ENCODE data around the gene LHPP. TPM values are rescaled to one million over a fixed set of nuclear protein-coding genes. Genes with fewer than 3 reads are reported as not detected.

Gene LHPP
- total and polyA plus RNA-seq, 10 of the 15 experiments (the other 5 are each of a cell fraction or from before 2014, with no cell fraction given): 0.79 to 9.8 (median 6.7) TPM

GRCh38 chr10:124546957-124547646, 85.5 kb downstream of the LHPP start (continued):
- 0 out of 2 replicates have a peak, but pooled peaks have one; percentile 35 for TF ChIP-seq HSF1 (IDR thresholded peaks at IDR 0.05; ENCODE audit: low read depth, low read length)

- Histone ChIP-seq H3K27ac (ENCODE audit: control insufficient read depth, insufficient read depth) (no peak overlapping the region), H4K20me1 (ENCODE audit: control insufficient read depth, insufficient read depth) (no peaks in the 10 kb centered on the region), H3K9me3 (replicated peaks; ENCODE audit: control insufficient read depth, insufficient read depth, low read length) (no peaks in the 10 kb centered on the region), H3K36me3 (ENCODE audit: control insufficient read depth in 2 of 2, insufficient read depth in 2 of 2, low read length in 1 of 2) (no peaks in the 10 kb centered on the region), H3K4me3 (no peak overlapping the region), H2AFZ (ENCODE audit: control insufficient read depth, low read depth, low read length) (no peak overlapping the region), H3K79me2 (ENCODE audit: control insufficient read depth, insufficient read depth, low read length) (no peaks in the 10 kb centered on the region), H3K4me1 (ENCODE audit: control insufficient read depth, insufficient read depth, low read length) (peaks cover 3% of the 10 kb centered on the region), H3K27me3 (replicated peaks in 1 of 2; ENCODE audit: control insufficient read depth in 2 of 2, insufficient read depth in 2 of 2, low read length in 1 of 2) (no peaks in the 10 kb centered on the region; a peak in 1 of 4 replicates), H3K9ac (ENCODE audit: control insufficient read depth, insufficient read depth, low read length) (no peak overlapping the region), H3K4me2 (ENCODE audit: control insufficient read depth, insufficient read depth) (no peak overlapping the region)
- RAD21 ChIA-PET (ENCODE audit: unreplicated experiment): interaction anchor here (1.1 to 3.3 kb wide), 2 partner anchors 72 to 194 kb away, joined by 5 to 11 read pairs; no protein-coding TSS in a partner anchor
- POLR2A ChIA-PET: interaction anchor here (1.2 kb wide), 1 partner anchor 193 kb away, joined by 3 read pairs; no protein-coding TSS in a partner anchor
- ATAC-seq (no peak), DNase-seq (ENCODE audit: low read depth, low spot score) (no peak), FAIRE-seq (no peak)
- in situ Hi-C loops (cut with MboI) (no loop called here), intact Hi-C loops (cut with micrococcal nuclease; ENCODE audit: unreplicated experiment) (no loop called here)
- WGBS (ENCODE audit: insufficient coverage, insufficient replicate concordance, low lambda C conversion rate, missing lambda C conversion rate): 24% methylated on average over 9 of the region's 13 CpGs
- SMC1A ChIA-PET (ENCODE audit: uncharacterized antibody, unreplicated experiment): no interaction called here
- BruUV-seq (replicated peaks): no TSS peak
- CTCF ChIA-PET: interaction anchor here (0.7 to 3.4 kb wide), 3 partner anchors 117 to 279 kb away, joined by 3 to 13 read pairs (median 7); no protein-coding TSS in a partner anchor
- TF ChIP-seq RB1 (IDR thresholded peaks at IDR 0.05; ENCODE audit: borderline replicate concordance): no peak
- TF ChIP-seq CREM (IDR thresholded peaks at IDR 0.05; ENCODE audit: low read depth): no peak
- no peak for TF ChIP-seq E2F4 (IDR thresholded peaks at IDR 0.05; ENCODE audit: low read depth, low read length)
- no peak for TF ChIP-seq YBX1 (IDR thresholded peaks at IDR 0.05)
- no peak for TF ChIP-seq KAT2A (conservative IDR thresholded peaks at IDR 0.05; ENCODE audit: control insufficient read depth, low read depth, low read length)
- no peak for TF ChIP-seq MLLT1 (IDR thresholded peaks at IDR 0.05)
- TF ChIP-seq CUX1 (IDR thresholded peaks at IDR 0.05; ENCODE audit: insufficient replicate concordance, low read depth, low read length): no peak
- TF ChIP-seq HSF1 (IDR thresholded peaks at IDR 0.05; ENCODE audit: low read depth, low read length): no peak
Observed at GRCh38 chr10:124547647-124548168, 86.1 kb downstream of the LHPP start.
